GDM1 (cell line): ENCODE results near the gene OTUD7B.
"Not testable (repeated sequence)": the region's sequence is repeated elsewhere in the genome, so short reads cannot be mapped to it uniquely, and the experiment has no call there.

Experiments
- DNase-seq: peaks from one replicate; lab custom pipeline; 2025; lab: John Stamatoyannopoulos, UW

The OTUD7B gene

GRCh38 chr1:150002217-150002616 lies 8.3 kb downstream of the OTUD7B start:
- no peak for DNase-seq

- DNase-seq: no peak
These were observed 9.1 kb downstream of the OTUD7B start for GRCh38 chr1:150001415-150001814.

- peak; percentile 67 for DNase-seq
These were observed 12.8 kb downstream of the OTUD7B start for GRCh38 chr1:149997585-149998262.

- DNase-seq: no peak
These were observed 14.6 kb downstream of the OTUD7B start for GRCh38 chr1:149995927-149996326.

GRCh38 chr1:149993764-149994163 lies 16.8 kb downstream of the OTUD7B start:
- DNase-seq: no peak

GRCh38 chr1:149993181-149993580 lies 17.3 kb downstream of the OTUD7B start:
- DNase-seq: no peak

GRCh38 chr1:149987297-149987595 lies 23.3 kb downstream of the OTUD7B start:
- DNase-seq: no peak

GRCh38 chr1:149986486-149987296 lies 23.8 kb downstream of the OTUD7B start:
- DNase-seq: no peak

- DNase-seq: no peak
These were observed 30.5 kb downstream of the OTUD7B start for GRCh38 chr1:149979972-149980540.

- DNase-seq: no peak
These were observed 31.1 kb downstream of the OTUD7B start for GRCh38 chr1:149979245-149979971.

GRCh38 chr1:149978547-149979023 lies 31.9 kb downstream of the OTUD7B start:
- DNase-seq: no peak

- no peak for DNase-seq
These were observed 33.2 kb downstream of the OTUD7B start for GRCh38 chr1:149977345-149977744.

- DNase-seq: no peak
These were observed 38.0 kb downstream of the OTUD7B start for GRCh38 chr1:149972547-149972946.

GRCh38 chr1:149967646-149968045 lies 42.9 kb downstream of the OTUD7B start:
- no peak for DNase-seq

GRCh38 chr1:149967041-149967440 lies 43.5 kb downstream of the OTUD7B start:
- no peak for DNase-seq

- DNase-seq: no peak
These were observed 44.1 kb downstream of the OTUD7B start for GRCh38 chr1:149966405-149966804.

GRCh38 chr1:149965440-149965839 lies 45.1 kb downstream of the OTUD7B start:
- no peak for DNase-seq

- DNase-seq: no peak
These were observed 47.2 kb downstream of the OTUD7B start for GRCh38 chr1:149963358-149963757.

- DNase-seq: no peak
These were observed 47.8 kb downstream of the OTUD7B start for GRCh38 chr1:149962736-149963135.

GRCh38 chr1:149962039-149962647 lies 48.4 kb downstream of the OTUD7B start:
- DNase-seq: peak; percentile 49

GRCh38 chr1:149957548-149957947 lies 53.0 kb downstream of the OTUD7B start:
- DNase-seq: not testable (repeated sequence)

- DNase-seq: no peak
These were observed 60.6 kb downstream of the OTUD7B start for GRCh38 chr1:149949911-149950310.
